Loucy (cell line): ENCODE results near the gene PELI2.

Experiments
- EZH2phosphoT487 ChIP-seq: fragments of 200-600 bp; IDR thresholded peaks from 2 replicates; pipeline ENCODE4 v1.6.1; 2018; ENCODE audit warnings: antibody characterized with exemption, mild to moderate bottlenecking, moderate library complexity, borderline replicate concordance
- TF ChIP-seq, protein P1 (sequence below): fragments of 200-600 bp; sonication (generic); conservative IDR thresholded peaks from 2 replicates; pipeline ENCODE4 v1.5.1; 2014; ENCODE audit warnings: mild to moderate bottlenecking, antibody characterized with exemption, low read length

DNA sequence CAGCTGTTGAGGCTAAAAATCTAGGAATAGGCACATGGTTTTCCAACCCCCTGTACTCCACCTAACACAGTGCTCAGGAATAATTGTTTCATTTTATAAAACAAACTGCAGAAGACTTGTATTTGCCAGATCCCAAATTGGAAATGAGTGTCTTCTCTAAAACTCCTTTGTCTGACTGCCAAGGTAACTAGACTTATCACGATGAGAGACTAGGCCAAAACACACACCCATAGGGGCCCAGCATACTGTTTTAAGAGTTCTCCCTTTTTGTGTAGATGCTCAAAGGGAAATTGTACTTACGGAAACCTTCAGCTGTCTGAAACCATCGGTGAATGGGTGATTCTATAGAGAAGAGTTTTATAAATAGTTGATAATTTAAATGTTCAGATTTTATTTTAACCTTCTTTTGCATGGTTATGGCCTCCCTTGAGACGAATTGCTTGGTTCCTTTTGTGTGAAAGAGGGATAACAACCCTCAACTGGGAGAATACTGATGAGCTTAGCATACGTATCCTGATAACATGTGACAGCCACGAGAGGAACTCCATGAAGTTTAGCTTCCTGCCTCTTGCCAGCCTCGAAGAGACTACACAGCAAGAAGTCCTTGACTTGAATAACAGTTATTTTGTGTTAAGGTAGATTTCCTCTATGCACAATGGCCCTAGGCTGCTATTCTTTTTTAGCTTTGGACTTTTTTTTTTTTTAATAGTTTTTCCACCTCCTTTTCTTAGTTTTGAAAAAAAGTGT, 103.3 kb downstream of the PELI2 start:
- TF ChIP-seq, protein P1, sequence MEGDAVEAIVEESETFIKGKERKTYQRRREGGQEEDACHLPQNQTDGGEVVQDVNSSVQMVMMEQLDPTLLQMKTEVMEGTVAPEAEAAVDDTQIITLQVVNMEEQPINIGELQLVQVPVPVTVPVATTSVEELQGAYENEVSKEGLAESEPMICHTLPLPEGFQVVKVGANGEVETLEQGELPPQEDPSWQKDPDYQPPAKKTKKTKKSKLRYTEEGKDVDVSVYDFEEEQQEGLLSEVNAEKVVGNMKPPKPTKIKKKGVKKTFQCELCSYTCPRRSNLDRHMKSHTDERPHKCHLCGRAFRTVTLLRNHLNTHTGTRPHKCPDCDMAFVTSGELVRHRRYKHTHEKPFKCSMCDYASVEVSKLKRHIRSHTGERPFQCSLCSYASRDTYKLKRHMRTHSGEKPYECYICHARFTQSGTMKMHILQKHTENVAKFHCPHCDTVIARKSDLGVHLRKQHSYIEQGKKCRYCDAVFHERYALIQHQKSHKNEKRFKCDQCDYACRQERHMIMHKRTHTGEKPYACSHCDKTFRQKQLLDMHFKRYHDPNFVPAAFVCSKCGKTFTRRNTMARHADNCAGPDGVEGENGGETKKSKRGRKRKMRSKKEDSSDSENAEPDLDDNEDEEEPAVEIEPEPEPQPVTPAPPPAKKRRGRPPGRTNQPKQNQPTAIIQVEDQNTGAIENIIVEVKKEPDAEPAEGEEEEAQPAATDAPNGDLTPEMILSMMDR: no peak
- no peak for TF ChIP-seq EZH2phosphoT487
